RWPE1 (cell line): Measurements from ENCODE around the gene CLDN15.

Experiments used
- CTCF ChIA-PET: fragments of 350-600 bp; sonication (Branson Sonifier 250); formaldehyde crosslinking; extraction: SDS; loops from one replicate; lab custom pipeline; 2021; lab: Yijun Ruan, JAX
- POLR2A ChIA-PET: fragments of 400-600 bp; formaldehyde crosslinking; extraction: SDS; loops from one replicate; lab custom pipeline; 2020; ENCODE audit warnings: antibody characterized with exemption; ENCODE audit not compliant: low non-redundant PET; lab: Yijun Ruan, JAX
- DNase-seq: peaks from one replicate; pipeline ENCODE4 v3.0.0; 2012; ENCODE audit warnings: low spot score
- H3K27ac ChIP-seq: fragments of 450-650 bp; 2 replicates; pipeline ENCODE4 v1.5.1; 2017
- TF ChIP-seq, protein P1 (sequence below): fragments of 450-650 bp; conservative IDR thresholded peaks from 2 replicates; pipeline ENCODE4 v1.5.1; 2017; ENCODE audit warnings: low read depth, mild to moderate bottlenecking

CLDN15 gene

DNA sequence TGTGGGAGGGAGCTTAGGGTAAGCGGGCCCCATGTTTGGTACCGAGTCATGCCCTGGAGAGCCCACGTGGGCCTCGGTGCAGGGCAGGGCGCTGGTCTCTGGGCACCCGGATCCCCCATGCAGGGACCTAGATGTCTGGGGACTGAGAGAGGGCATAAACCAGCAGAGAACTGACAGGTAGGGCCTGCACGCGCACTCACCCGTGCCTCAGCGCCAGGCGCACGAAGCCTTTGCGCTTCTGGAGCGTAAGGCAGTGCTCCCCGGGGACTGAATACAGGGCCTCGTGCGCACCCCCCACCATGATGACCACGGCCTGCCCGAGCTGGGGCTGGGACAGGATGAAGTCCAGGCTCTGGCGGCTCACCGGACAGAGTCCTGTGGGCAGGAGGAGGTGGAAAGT is 39.6 kb downstream of the CLDN15 start:
- POLR2A ChIA-PET: no interaction called here
- CTCF ChIA-PET: no interaction called here
- TF ChIP-seq, protein P1, sequence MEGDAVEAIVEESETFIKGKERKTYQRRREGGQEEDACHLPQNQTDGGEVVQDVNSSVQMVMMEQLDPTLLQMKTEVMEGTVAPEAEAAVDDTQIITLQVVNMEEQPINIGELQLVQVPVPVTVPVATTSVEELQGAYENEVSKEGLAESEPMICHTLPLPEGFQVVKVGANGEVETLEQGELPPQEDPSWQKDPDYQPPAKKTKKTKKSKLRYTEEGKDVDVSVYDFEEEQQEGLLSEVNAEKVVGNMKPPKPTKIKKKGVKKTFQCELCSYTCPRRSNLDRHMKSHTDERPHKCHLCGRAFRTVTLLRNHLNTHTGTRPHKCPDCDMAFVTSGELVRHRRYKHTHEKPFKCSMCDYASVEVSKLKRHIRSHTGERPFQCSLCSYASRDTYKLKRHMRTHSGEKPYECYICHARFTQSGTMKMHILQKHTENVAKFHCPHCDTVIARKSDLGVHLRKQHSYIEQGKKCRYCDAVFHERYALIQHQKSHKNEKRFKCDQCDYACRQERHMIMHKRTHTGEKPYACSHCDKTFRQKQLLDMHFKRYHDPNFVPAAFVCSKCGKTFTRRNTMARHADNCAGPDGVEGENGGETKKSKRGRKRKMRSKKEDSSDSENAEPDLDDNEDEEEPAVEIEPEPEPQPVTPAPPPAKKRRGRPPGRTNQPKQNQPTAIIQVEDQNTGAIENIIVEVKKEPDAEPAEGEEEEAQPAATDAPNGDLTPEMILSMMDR: no peak
- DNase-seq: no peak
- H3K27ac ChIP-seq: no peak overlapping the region

DNA sequence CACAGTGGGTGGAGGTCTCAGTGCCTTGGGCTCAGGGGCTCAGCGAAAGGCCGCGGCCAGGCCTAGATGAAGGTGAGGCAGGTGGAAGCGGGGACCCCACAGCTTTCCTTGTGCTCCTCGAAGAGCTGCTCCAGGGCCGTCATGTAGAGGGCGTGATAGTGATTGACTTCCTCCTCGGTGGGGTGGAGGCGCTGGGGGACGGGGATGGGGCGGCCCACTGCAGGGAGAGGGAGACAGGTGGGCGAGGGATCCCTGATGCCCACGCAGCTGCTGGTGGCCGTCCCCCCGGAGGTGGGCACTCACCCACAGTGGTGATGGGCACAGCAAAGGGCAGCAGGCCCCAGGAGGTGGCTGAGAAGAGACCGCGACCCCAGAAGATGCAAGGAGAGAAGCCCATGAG is 41.7 kb downstream of the CLDN15 start:
- ChIA-PET CTCF (no interaction called here), POLR2A (no interaction called here)
- TF ChIP-seq, protein P1: no peak
- no peak for DNase-seq
- H3K27ac ChIP-seq: no peak overlapping the region

DNA sequence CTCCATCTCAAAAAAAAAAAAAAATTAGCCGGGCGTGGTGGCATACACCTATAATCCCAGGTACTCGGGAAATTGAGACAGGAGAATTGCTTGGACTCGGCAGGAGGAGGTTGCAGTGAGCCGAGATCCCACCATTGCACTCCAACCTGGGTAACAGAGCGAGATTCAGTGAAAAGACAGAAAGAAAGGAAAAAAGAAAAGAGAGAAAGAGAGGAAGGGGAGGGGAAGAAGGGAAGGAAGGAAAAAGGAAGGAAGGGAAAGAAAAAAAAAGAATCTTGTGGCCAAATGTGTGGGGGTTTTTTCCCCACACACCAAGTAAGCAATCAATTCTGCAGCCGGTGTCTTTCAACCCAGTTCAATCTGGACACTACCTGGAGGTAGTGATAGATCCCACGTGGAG is 48.5 kb downstream of the CLDN15 start:
- DNase-seq: no peak
- ChIA-PET CTCF (interaction anchor here (0.7 kb wide), 1 partner anchor 26 kb away, joined by 3 read pairs; no protein-coding TSS in a partner anchor), POLR2A (no interaction called here)
- TF ChIP-seq, protein P1: no peak
- no peak overlapping the region for H3K27ac ChIP-seq

DNA sequence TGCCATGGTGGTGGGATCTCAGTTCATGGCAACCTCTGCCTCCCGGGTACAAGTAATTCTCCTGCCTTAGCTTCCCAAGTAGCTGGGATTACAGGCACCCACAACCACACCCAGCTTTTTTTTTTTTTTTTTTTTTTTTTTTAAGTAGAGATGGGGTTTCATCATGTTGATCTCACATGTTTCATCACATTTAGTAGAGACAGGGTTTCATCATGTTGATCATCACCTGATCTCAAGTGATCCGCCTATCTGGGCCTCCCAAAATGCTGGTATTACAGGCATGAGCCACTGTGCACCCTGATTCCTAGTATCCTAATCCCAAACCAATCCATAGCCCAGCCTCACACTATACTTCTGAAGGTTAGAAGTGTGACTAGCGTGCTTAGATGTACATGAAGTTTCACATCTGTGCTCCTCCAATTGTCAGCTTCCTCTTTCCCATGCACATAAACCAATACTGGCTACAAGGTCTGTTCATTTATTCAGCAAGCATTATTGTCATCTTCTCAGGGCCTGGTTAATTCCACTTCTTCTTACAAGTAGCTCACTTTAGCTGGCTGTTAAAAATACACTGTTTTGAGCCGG is 50.7 kb downstream of the CLDN15 start:
- CTCF ChIA-PET: interaction anchor here (0.6 to 1.6 kb wide), 4 partner anchors 43 to 190 kb away, joined by 3 to 5 read pairs (median 4); no protein-coding TSS in a partner anchor
- TF ChIP-seq, protein P1: no peak
- no peak overlapping the region for H3K27ac ChIP-seq
- no peak for DNase-seq
- POLR2A ChIA-PET: interaction anchor here (0.7 kb wide), 1 partner anchor 9 kb away, joined by 9 read pairs; no protein-coding TSS in a partner anchor

DNA sequence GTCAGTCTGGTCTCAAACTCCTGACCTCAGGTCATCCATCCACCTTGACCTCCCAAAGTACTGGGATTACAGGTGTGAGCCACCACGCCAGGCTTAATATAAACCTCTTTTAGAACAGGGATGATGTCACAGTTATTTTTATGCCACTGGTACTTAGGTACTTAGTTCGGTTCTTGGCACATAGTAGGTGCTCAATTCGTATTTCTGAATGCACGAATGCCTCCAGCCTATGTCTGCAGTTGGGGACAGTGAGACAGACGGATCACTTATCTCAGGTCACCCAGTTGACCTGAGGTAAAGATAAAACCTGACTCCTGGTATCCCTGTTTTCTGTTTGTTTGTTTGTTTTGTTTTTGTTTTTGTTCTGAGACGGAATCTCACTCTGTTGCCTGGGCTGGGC is 51.4 kb downstream of the CLDN15 start:
- no peak for DNase-seq
- POLR2A ChIA-PET: no interaction called here
- H3K27ac ChIP-seq: no peak overlapping the region
- CTCF ChIA-PET: interaction anchor here (0.9 to 1.6 kb wide), 2 partner anchors 42 to 43 kb away, joined by 4 to 5 read pairs; no protein-coding TSS in a partner anchor
- TF ChIP-seq, protein P1: no peak

DNA sequence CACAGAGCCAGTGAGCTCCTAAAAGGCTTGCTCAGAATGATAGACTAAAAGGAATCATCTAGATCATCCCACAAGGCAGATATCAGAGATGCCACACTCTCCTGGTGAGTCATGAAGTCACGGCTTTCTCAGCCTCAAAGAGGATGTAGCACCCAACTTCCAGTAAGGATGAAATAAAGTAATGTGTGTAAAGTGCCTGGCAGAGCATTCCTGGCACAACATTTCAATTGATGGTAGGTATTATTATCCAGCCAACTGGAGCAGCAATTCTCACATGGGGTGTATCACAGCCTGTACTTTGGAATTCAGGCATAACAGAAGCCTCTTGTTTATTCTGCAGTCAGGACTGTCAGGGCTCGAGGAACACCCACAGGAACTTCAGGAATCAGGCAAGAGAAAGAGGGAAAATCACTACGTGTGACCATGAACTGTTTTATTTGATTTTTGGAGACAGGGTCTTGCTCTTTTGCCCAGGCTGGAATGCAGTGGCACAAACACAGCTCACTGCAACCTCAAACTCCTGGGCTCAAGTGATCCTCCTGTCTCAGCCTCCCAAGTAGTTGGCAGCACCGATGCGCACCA is 52.3 kb downstream of the CLDN15 start:
- TF ChIP-seq, protein P1: no peak
- ChIA-PET POLR2A (no interaction called here), CTCF (interaction anchor here (1.6 kb wide), 1 partner anchor 41 kb away, joined by 4 read pairs; no protein-coding TSS in a partner anchor)
- H3K27ac ChIP-seq: no peak overlapping the region
- no peak for DNase-seq
